ENCODE data around the gene CNPY3. TPM values are rescaled to one million over a fixed set of nuclear protein-coding genes. Genes with fewer than 3 reads are reported as not detected.

Gene CNPY3
- total RNA-seq, 4 donors from 2014 or later: 23.2 to 130 (median 39.1) TPM

DNA sequence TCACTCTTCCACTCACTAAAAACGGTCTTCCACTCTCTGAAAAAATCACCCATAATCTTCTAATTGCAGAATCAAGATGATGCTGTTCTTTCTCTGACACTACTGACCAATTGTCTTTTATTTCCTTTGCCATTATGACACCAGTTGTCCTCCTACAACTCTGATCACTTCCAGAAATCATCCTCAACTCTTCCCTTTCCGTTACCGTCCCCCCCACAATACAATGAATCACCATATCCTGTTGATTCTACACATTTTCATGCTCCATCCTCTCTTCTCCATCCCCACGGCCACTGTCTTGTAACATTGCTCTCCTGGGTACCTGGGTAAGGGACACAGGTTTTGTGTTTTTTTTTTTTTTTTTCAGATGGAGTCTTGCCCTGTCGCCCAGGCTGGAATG lies 52.6 kb downstream of the CNPY3 start:
- Histone ChIP-seq H3K9me3 (no peaks in the 10 kb centered on the region), H3K4me3 (no peak overlapping the region), H3K36me3 (no peaks in the 10 kb centered on the region), H3K27me3 (no peaks in the 10 kb centered on the region), H3K4me1 (peaks cover 0 to 19% of the 10 kb centered on the region in 2 donors), H3K27ac (no peak overlapping the region)
- DNase-seq: no peak
- no peak for TF ChIP-seq POLR2A (IDR thresholded peaks at IDR 0.05)
- TF ChIP-seq, protein P1, sequence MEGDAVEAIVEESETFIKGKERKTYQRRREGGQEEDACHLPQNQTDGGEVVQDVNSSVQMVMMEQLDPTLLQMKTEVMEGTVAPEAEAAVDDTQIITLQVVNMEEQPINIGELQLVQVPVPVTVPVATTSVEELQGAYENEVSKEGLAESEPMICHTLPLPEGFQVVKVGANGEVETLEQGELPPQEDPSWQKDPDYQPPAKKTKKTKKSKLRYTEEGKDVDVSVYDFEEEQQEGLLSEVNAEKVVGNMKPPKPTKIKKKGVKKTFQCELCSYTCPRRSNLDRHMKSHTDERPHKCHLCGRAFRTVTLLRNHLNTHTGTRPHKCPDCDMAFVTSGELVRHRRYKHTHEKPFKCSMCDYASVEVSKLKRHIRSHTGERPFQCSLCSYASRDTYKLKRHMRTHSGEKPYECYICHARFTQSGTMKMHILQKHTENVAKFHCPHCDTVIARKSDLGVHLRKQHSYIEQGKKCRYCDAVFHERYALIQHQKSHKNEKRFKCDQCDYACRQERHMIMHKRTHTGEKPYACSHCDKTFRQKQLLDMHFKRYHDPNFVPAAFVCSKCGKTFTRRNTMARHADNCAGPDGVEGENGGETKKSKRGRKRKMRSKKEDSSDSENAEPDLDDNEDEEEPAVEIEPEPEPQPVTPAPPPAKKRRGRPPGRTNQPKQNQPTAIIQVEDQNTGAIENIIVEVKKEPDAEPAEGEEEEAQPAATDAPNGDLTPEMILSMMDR (IDR thresholded peaks at IDR 0.05): no peak
- intact Hi-C loops (cut with DNase I; ENCODE audit: low total_unique reads): loop anchor here (10.0 kb wide), 1 partner anchor 57 kb away; the partner anchor contains the start of gene CNPY3

DNA sequence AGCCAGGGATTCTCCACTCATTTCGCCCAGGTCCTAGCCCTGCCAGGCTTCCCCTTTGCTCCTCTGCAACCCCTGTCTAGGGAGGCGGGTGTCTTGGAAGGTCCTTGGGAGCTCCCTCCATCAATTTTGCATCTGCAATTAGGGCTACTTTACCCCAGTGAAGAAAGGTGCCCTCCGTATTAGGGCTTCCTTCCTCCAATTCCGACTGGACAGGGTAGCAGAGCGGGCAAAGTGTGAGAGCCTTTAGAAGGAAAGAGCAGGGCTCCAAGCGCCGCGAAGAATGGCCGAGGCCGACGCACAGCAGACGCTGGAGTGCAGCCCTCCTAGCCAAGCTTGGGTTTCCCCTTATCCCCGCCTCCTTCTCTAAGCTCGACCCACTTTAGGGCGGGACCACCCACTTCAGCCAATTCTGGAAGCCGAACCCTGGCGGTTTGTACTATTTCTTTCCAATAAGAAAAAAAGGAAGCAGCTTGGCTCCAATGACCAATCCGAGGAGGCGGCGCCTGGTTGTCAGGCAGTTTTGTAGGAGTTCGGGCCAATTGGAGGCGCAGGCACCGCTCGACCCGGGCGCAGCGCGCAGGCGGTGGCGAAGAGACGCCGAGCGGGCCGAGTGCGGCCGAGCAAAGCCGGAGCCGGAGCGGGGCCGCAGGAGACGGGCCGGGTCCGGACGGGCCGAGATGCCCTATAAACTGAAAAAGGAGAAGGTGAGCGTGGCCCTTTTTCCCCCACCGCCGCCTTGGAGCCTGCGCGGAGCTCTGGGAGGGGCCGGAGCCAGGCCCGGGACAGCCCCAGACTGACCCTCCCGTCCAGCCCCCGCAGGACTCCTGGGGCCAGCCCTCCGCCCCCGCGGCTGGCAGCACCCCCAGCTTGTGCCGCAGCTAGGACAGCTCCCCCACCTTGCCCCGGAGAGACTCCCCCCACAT lies 55.0 kb downstream of the CNPY3 start, which contains the start of gene PPP2R5D:
PPP2R5D (plus strand) TSS at position 570 of the 923 bp plus-strand sequence; CDS start at position 678, 108 bp downstream.
- Histone ChIP-seq H3K36me3 (no peaks in the 10 kb centered on the region), H3K27ac (peak within 1 kb of the TSS; percentile 79 to 91), H3K27me3 (no peaks in the 10 kb centered on the region), H3K4me3 (peak within 1 kb of the TSS; percentile 72 to 87), H3K9me3 (no peaks in the 10 kb centered on the region), H3K4me1 (peaks cover 0 to 13% of the 10 kb centered on the region in 2 donors)
- TF ChIP-seq, protein P1 (IDR thresholded peaks at IDR 0.05): peak in 2 of 4 experiments; percentile 21 to 26
- TF ChIP-seq POLR2A (IDR thresholded peaks at IDR 0.05): peak; percentile 74 to 95
- peak; percentile 98 for DNase-seq
- intact Hi-C loops (cut with DNase I; ENCODE audit: low total_unique reads): loop anchor here (10.0 kb wide), 1 partner anchor 59 kb away; the partner anchor contains the start of gene CNPY3

DNA sequence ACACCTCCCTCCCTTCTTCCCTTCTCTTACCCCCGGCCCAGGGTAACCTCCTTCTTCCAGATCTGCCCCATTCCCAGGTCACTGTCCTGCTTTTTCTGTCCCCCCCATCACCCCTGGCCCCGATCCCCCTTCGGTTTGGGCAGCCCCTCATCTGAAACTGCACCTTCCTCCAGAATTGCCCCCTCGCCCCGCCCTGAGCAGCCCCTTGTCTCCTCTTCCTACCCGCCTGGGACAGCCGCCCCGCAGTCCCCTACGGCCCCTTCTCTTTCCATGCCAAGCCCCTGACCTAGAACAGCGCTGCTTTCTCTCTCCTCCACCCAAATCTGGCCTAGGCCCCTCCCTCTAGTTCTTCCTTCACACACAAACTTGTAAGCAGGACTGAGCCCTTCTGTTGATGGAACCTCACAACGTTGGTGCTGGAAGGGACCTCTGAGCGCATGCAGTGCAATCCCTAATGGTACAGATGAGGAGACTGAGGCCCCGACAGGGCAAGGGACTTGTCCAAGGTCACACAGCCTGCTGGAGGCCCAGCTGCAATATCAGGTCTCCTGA lies 55.7 kb downstream of the CNPY3 start:
- H3K4me3 ChIP-seq: peak overlapping the region; percentile 72 to 87
- intact Hi-C loops (cut with DNase I; ENCODE audit: low total_unique reads): loop anchor here (10.0 kb wide), 1 partner anchor 60 kb away; the partner anchor contains the start of gene CNPY3
- H3K9me3 ChIP-seq: no peaks in the 10 kb centered on the region
- DNase-seq: no peak
- H3K27me3 ChIP-seq: no peaks in the 10 kb centered on the region
- peak overlapping the region; percentile 79 to 91 for H3K27ac ChIP-seq
- H3K4me1 ChIP-seq: peaks cover 0 to 13% of the 10 kb centered on the region in 2 donors
- TF ChIP-seq, protein P1 (IDR thresholded peaks at IDR 0.05): no peak
- TF ChIP-seq POLR2A (IDR thresholded peaks at IDR 0.05): no peak
- H3K36me3 ChIP-seq: no peaks in the 10 kb centered on the region

DNA sequence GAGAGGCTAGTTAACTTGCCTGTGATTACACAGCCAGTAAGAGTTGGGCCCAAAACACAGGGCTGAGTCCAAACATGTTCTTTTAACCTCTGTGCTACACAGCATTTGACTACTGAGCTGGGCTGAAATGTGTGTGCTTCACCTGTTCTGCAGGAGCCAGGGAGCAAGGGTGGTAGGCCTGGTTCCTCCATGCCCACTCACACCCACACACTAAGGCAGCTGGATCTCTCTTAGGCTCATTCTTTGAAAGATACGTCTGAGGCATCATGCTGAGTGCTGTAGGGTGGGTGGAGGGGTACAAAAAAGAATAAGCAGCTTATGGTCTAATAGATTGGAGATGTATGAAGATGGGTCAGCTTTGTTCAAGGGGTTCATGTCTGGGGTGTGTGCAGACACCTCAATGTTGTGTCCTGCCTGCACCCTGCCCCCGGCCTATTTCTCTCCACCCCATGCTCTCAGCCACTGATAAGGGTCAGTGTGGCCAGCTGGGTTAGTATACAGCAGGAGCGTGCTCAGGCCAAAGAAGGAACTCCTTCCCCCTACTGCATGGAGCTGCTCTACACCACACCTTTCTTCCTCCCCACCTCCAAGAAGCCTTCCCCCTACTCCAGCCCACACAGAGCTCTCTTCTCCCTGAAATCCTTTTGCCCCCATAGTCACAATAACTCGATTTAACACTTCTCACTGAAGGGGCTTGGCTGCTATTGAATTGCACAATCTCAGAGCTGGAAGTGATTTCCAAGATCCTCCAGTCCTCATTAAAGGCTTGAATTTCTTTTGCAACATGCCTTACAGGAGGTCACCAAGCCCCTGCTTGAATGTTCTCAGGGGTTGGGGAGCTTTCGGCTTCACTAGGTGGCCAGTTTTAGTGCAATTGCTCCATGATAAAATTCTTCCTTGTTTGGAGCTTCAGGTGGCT lies 58.5 kb downstream of the CNPY3 start:
- H3K9me3 ChIP-seq: no peaks in the 10 kb centered on the region
- intact Hi-C loops (cut with DNase I; ENCODE audit: low total_unique reads): loop anchor here (10.0 kb wide), 1 partner anchor 63 kb away; the partner anchor contains the start of gene CNPY3
- DNase-seq: no peak
- no peaks in the 10 kb centered on the region for H3K27me3 ChIP-seq
- H3K36me3 ChIP-seq: no peaks in the 10 kb centered on the region
- no peak overlapping the region for H3K27ac ChIP-seq
- H3K4me3 ChIP-seq: no peak overlapping the region
- TF ChIP-seq POLR2A (IDR thresholded peaks at IDR 0.05): no peak
- TF ChIP-seq, protein P1 (IDR thresholded peaks at IDR 0.05): no peak
- H3K4me1 ChIP-seq: peaks cover 0 to 13% of the 10 kb centered on the region in 2 donors

Measured in uterus (tissue), 4 donors.